Measurements from ENCODE around the gene TEX22.

GRCh38 chr14:105452963-105453362 is 54.6 kb downstream of the TEX22 start:
- no peak for TF ChIP-seq CTCF (conservative IDR thresholded peaks at IDR 0.05; ENCODE audit: low read length)
- no peak for TF ChIP-seq EZH2phosphoT487 (IDR thresholded peaks at IDR 0.05; ENCODE audit: borderline replicate concordance)

Data from Loucy (cell line).